ENCODE data around the gene AUTS2. TPM values are rescaled to one million over a fixed set of nuclear protein-coding genes. Genes with fewer than 3 reads are reported as not detected.

Gene AUTS2
- total and polyA plus RNA-seq, 2 experiments from 2014 or later: 3.0 to 4.4 TPM

DNA sequence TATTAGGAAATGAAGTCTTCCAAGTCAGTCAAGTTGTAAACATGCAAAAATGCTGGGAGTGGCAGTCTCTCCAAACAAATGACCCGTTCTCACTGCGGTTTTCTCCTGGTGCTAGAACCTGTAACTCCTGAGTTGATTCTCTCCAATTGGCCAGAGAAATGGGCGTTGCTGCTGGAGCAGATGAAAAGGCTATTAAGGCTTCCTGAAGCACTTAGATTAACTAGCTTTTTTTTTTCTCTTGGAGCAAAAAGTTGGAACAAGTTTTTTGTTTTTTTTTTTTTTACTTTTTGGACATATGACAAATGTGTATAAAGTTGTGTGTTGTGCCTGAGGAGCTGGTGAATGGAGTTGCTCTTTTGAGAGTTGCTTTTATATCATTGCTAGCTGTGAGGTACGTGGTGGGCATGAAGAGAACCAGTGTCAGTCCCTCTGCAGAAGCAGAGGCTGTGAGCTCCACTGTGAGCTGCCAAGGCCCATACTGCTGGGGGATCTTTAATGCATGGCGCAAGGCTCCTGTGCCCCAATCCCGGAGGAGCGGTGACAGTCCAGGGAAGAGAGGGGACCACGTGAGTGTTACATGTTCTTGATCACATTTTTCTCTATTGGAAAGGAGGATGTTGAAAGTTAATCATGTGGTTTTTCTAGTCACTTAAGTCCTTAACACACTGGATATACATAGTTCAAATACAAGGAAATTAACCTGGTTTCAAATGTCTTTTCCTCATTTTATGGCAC, 1140.0 kb downstream of the AUTS2 start:
- H3K27me3 ChIP-seq (replicated peaks; ENCODE audit: insufficient read depth): no peaks in the 10 kb centered on the region
- H3K4me1 ChIP-seq (ENCODE audit: insufficient read depth): peaks cover 36% of the 10 kb centered on the region
- H3K27ac ChIP-seq: peak overlapping the region; percentile 13; the same call in 1 of the 2 replicates
- peak overlapping the region; percentile 62; the same call in 1 of the 2 replicates for H3K4me3 ChIP-seq
- no peaks in the 10 kb centered on the region for H4K20me1 ChIP-seq (ENCODE audit: insufficient read depth)
- DNase-seq: peak; percentile 74
- H3K79me2 ChIP-seq (ENCODE audit: insufficient read depth): peaks cover 36% of the 10 kb centered on the region
- TF ChIP-seq EZH2phosphoT487 (IDR thresholded peaks at IDR 0.05; ENCODE audit: insufficient read depth, low read depth) (no peak), EZH2 (IDR thresholded peaks at IDR 0.05; ENCODE audit: insufficient read depth, poor library complexity, severe bottlenecking) (no peak)
- peaks cover 36% of the 10 kb centered on the region for H3F3A ChIP-seq (ENCODE audit: insufficient read depth)
- H3K36me3 ChIP-seq (ENCODE audit: low read depth): no peaks in the 10 kb centered on the region
- H3K4me2 ChIP-seq (ENCODE audit: unreplicated experiment): peak overlapping the region; percentile 38
- peak overlapping the region; percentile 12; the same call in 1 of the 2 replicates for H2AFZ ChIP-seq
- in situ Hi-C loops (cut with MboI): no loop called here
- no peaks in the 10 kb centered on the region for H3K9me2 ChIP-seq (ENCODE audit: insufficient read depth)
- 55 to 57% methylated on average over 8 of the region's 8 CpGs for WGBS, 2 experiments (ENCODE audit: low coverage in 1 of 2, low lambda C conversion rate in 2 of 2, missing lambda C conversion rate in 2 of 2)
- H3K9ac ChIP-seq: no peak overlapping the region
- no peaks in the 10 kb centered on the region for H3K9me3 ChIP-seq (ENCODE audit: low read depth)

DNA sequence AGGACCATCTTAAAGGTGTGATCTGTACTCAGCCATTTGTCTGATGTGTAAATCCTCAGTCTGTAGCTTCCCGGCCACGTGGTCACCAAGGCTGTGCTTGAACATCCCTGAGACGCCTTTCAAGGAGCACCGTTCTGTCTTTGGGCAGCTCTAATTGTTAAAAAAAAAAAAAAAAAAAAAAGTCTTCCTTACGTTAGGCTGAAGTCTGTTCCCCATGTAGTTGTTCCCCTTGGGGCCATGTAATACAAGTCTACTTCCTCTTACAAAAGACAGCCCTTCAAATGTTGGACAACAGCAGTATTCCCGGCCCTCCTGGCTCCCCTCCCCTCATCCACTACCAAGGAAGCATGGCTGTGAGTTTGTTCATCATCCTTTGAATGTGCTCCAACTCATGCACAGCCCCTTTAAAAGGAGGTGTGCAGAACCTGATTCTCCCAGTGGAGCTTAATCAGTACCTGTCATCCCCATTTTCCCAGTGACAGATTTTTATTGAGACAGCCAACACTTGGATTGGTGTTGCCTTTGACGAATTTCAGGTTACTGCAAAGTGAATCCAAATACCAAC, 1141.5 kb downstream of the AUTS2 start:
- Histone ChIP-seq H3K79me2 (ENCODE audit: insufficient read depth) (peaks cover 32% of the 10 kb centered on the region), H3K9me3 (ENCODE audit: low read depth) (no peaks in the 10 kb centered on the region), H3K4me2 (ENCODE audit: unreplicated experiment) (no peak overlapping the region), H3K9ac (no peak overlapping the region), H3K36me3 (ENCODE audit: low read depth) (no peaks in the 10 kb centered on the region), H3K9me2 (ENCODE audit: insufficient read depth) (no peaks in the 10 kb centered on the region), H3K4me3 (no peak overlapping the region), H3K27ac (no peak overlapping the region), H4K20me1 (ENCODE audit: insufficient read depth) (no peaks in the 10 kb centered on the region), H3K27me3 (replicated peaks; ENCODE audit: insufficient read depth) (no peaks in the 10 kb centered on the region), H2AFZ (no peak overlapping the region), H3K4me1 (ENCODE audit: insufficient read depth) (peaks cover 30% of the 10 kb centered on the region), H3F3A (ENCODE audit: insufficient read depth) (peaks cover 36% of the 10 kb centered on the region)
- TF ChIP-seq EZH2phosphoT487 (IDR thresholded peaks at IDR 0.05; ENCODE audit: insufficient read depth, low read depth) (no peak), EZH2 (IDR thresholded peaks at IDR 0.05; ENCODE audit: insufficient read depth, poor library complexity, severe bottlenecking) (no peak)
- WGBS, 2 experiments (ENCODE audit: low coverage in 1 of 2, low lambda C conversion rate in 2 of 2, missing lambda C conversion rate in 2 of 2): 87% methylated on average over 7 of the region's 7 CpGs
- DNase-seq: no peak
- in situ Hi-C loops (cut with MboI): no loop called here

DNA sequence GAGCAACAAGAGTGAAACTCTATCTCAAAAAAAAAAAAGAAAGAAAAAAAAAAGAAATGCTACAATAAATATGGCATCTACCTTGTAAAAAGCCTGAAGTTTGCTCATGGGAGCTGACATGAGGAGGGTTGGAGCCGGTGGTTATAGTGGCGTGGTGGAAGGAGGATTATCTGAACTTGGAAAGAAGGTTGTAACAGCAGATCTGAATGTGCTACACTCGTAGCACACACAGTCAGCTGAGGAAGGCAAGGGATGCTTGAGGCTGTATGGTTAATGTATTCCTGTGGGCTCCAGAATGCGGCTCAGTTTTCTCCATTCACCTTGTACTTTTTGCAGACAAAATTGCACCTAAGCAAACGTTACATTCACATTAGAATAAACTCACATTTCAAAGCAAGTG, 1143.4 kb downstream of the AUTS2 start:
- Histone ChIP-seq H2AFZ (no peak overlapping the region), H3K9ac (no peak overlapping the region), H3K4me2 (ENCODE audit: unreplicated experiment) (no peak overlapping the region), H3K27me3 (replicated peaks; ENCODE audit: insufficient read depth) (no peaks in the 10 kb centered on the region), H3K9me3 (ENCODE audit: low read depth) (no peaks in the 10 kb centered on the region), H3F3A (ENCODE audit: insufficient read depth) (peaks cover 20% of the 10 kb centered on the region), H4K20me1 (ENCODE audit: insufficient read depth) (no peaks in the 10 kb centered on the region), H3K9me2 (ENCODE audit: insufficient read depth) (no peaks in the 10 kb centered on the region), H3K36me3 (ENCODE audit: low read depth) (no peaks in the 10 kb centered on the region), H3K4me3 (no peak overlapping the region), H3K79me2 (ENCODE audit: insufficient read depth) (peaks cover 22% of the 10 kb centered on the region; the same call in 1 of the 2 replicates), H3K4me1 (ENCODE audit: insufficient read depth) (peaks cover 17% of the 10 kb centered on the region; the same call in 1 of the 2 replicates), H3K27ac (no peak overlapping the region)
- DNase-seq: no peak
- TF ChIP-seq EZH2phosphoT487 (IDR thresholded peaks at IDR 0.05; ENCODE audit: insufficient read depth, low read depth): no peak
- no peak for TF ChIP-seq EZH2 (IDR thresholded peaks at IDR 0.05; ENCODE audit: insufficient read depth, poor library complexity, severe bottlenecking)
- in situ Hi-C loops (cut with MboI): no loop called here
- 89 to 90% methylated on average over 5 of the region's 5 CpGs for WGBS, 2 experiments (ENCODE audit: low coverage in 1 of 2, low lambda C conversion rate in 2 of 2, missing lambda C conversion rate in 2 of 2)

DNA sequence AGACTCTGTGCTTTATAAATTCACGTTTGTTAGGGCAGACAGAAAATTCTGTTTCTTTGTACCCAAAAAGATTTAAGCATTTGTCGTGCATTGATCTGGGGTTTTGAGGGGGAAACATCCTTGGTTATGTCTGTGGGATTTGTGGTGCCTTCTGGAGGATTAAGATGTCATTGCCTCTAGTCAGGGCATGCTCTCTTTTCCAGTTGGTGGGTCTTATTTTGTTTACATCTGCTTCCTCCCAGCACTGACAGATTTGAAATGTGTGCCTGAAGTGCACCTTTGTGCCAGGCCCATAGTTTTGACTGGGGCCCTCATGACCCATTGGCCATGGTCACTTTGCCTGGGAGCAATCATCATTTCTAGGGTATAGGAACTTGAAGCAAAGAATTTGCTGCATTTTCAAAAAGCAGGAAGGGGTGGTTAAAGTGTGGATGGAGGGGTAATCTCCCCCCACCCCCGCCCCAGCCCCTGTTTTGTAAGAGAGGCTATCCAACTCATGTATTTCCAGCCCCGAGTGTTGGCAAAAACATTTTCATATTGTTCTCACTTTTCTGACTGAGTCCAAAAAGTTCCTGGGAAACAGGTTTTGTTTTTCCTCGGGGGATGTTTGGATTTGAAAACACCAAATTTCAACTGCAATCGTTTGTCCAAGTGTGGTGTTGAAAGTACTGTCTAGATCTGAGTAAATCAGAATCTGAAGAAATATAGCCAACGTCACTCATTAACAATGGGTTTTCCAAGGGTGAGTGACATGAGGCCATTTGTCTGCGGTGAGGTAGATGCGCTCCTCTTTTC, 1145.5 kb downstream of the AUTS2 start:
- WGBS, 2 experiments (ENCODE audit: low coverage in 1 of 2, low lambda C conversion rate in 2 of 2, missing lambda C conversion rate in 2 of 2): 87 to 91% methylated on average over 9 of the region's 9 CpGs
- no peaks in the 10 kb centered on the region for H3K27me3 ChIP-seq (replicated peaks; ENCODE audit: insufficient read depth)
- H3K4me1 ChIP-seq (ENCODE audit: insufficient read depth): no peaks in the 10 kb centered on the region
- no peak overlapping the region for H3K9ac ChIP-seq
- TF ChIP-seq EZH2 (IDR thresholded peaks at IDR 0.05; ENCODE audit: insufficient read depth, poor library complexity, severe bottlenecking): no peak
- no peak for TF ChIP-seq EZH2phosphoT487 (IDR thresholded peaks at IDR 0.05; ENCODE audit: insufficient read depth, low read depth)
- DNase-seq: no peak
- no peaks in the 10 kb centered on the region for H3K9me2 ChIP-seq (ENCODE audit: insufficient read depth)
- H3K27ac ChIP-seq: no peak overlapping the region
- no peaks in the 10 kb centered on the region for H4K20me1 ChIP-seq (ENCODE audit: insufficient read depth)
- peaks cover 31% of the 10 kb centered on the region; the same call in 1 of the 2 replicates for H3K79me2 ChIP-seq (ENCODE audit: insufficient read depth)
- no peak overlapping the region for H2AFZ ChIP-seq
- in situ Hi-C loops (cut with MboI): no loop called here
- no peaks in the 10 kb centered on the region for H3K9me3 ChIP-seq (ENCODE audit: low read depth)
- no peaks in the 10 kb centered on the region for H3K36me3 ChIP-seq (ENCODE audit: low read depth)
- H3K4me2 ChIP-seq (ENCODE audit: unreplicated experiment): no peak overlapping the region
- no peak overlapping the region for H3K4me3 ChIP-seq
- no peaks in the 10 kb centered on the region for H3F3A ChIP-seq (ENCODE audit: insufficient read depth)

All from GM23248 (cell line).